PFSK-1 (cell line): ENCODE measurements around the gene CLASP2.
A peak's percentile ranks its signal among the peaks of the same experiment; 100 is the strongest.

Source experiments
- FOXP2 ChIP-seq: optimal IDR thresholded peaks from 2 replicates; pipeline ENCODE3; 2011; ENCODE audit warnings: borderline replicate concordance, control low read depth, inconsistent platforms; ENCODE audit not compliant: insufficient read depth; ENCODE audit errors: extremely low read length, extremely low read depth
- POLR2AphosphoS5 ChIP-seq: IDR thresholded peaks from 2 replicates; pipeline ENCODE4 v1.6.1; 2012; ENCODE audit warnings: low read depth, mild to moderate bottlenecking, control low read depth, low read length, moderate library complexity
- SIN3A ChIP-seq: IDR thresholded peaks from 2 replicates; pipeline ENCODE4 v1.6.1; 2012; ENCODE audit warnings: mild to moderate bottlenecking, low read length, moderate library complexity, borderline replicate concordance; ENCODE audit not compliant: insufficient read depth
- TAF1 ChIP-seq: IDR thresholded peaks from 2 replicates; pipeline ENCODE4 v1.6.1; 2012; ENCODE audit warnings: low read length, control low read depth, borderline replicate concordance; ENCODE audit not compliant: insufficient read depth
- TF ChIP-seq, protein P1 (sequence below), 2 experiments: IDR thresholded peaks; 2 replicates each; pipeline versions ENCODE4 v1.6.1 to v1.8.0; 2011 to 2012; ENCODE audit warnings: low read depth in 2 of 2, low read length in 2 of 2, control low read depth in 1 of 2, inconsistent platforms in 1 of 2, mild to moderate bottlenecking in 1 of 2, moderate library complexity in 1 of 2; ENCODE audit not compliant: insufficient read depth in 1 of 2

Gene CLASP2

DNA sequence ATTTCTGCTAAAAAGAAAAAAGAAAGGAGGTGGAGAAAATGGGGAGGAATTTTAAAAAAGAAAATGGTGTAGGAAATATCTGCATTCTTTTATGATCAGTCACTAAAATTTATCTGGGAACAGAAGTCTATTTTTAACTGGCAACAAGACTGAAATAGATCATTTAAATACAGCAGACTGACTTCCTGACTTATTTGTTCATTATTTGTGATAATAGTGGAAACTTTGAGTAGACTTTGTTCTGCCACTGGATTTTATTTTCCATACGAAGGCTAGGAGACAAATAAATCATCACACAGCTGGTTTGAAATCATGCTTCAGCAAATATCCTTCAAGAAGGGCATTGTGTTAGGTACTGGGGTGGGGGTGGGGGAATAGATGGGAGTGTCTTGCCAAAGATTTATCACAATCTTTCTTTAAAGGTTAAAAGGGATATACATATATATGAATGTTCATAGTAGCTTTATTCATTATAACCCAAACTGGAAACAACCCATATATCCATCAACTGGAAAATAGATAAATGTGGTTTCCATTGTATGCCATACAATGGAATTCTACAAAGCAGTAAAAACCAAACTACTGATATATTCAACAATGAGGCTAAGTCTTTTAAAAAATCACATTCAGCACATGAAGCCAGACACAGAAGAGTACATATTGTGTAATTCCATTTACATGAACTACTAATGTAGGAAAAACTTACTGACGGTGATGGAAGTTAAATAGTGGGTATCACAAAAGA, 4.7 kb upstream of the CLASP2 start:
- TF ChIP-seq, protein P1, sequence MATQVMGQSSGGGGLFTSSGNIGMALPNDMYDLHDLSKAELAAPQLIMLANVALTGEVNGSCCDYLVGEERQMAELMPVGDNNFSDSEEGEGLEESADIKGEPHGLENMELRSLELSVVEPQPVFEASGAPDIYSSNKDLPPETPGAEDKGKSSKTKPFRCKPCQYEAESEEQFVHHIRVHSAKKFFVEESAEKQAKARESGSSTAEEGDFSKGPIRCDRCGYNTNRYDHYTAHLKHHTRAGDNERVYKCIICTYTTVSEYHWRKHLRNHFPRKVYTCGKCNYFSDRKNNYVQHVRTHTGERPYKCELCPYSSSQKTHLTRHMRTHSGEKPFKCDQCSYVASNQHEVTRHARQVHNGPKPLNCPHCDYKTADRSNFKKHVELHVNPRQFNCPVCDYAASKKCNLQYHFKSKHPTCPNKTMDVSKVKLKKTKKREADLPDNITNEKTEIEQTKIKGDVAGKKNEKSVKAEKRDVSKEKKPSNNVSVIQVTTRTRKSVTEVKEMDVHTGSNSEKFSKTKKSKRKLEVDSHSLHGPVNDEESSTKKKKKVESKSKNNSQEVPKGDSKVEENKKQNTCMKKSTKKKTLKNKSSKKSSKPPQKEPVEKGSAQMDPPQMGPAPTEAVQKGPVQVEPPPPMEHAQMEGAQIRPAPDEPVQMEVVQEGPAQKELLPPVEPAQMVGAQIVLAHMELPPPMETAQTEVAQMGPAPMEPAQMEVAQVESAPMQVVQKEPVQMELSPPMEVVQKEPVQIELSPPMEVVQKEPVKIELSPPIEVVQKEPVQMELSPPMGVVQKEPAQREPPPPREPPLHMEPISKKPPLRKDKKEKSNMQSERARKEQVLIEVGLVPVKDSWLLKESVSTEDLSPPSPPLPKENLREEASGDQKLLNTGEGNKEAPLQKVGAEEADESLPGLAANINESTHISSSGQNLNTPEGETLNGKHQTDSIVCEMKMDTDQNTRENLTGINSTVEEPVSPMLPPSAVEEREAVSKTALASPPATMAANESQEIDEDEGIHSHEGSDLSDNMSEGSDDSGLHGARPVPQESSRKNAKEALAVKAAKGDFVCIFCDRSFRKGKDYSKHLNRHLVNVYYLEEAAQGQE (IDR thresholded peaks at IDR 0.05; ENCODE audit: insufficient read depth in 1 of 2, low read depth in 2 of 2, low read length in 2 of 2) = no peak
- TF ChIP-seq SIN3A (no peak), FOXP2 (no peak), TAF1 (no peak), POLR2AphosphoS5 (no peak)

DNA sequence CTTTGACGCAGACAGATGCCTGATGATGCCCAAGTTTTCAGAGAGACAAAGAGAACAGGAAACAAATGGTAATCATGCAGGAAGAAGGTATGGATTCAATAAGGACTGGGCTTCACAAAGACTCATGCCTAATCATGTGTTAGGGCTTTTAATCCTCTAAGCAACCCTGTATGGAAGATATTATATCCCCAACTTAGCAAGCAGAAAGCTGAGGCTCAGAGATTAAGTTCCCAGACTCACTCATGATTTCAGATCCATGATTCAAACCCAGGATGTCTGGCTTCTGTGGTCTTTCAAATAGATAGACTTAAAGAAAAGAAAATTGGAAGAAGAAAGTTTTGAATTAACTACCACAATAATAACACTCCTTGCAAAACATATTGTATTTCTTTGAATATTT, 4.1 kb upstream of the CLASP2 start:
- no peak for TF ChIP-seq TAF1
- TF ChIP-seq, protein P1 (IDR thresholded peaks at IDR 0.05; ENCODE audit: insufficient read depth in 1 of 2, low read depth in 2 of 2, low read length in 2 of 2) = no peak
- TF ChIP-seq FOXP2 = no peak
- no peak for TF ChIP-seq POLR2AphosphoS5
- TF ChIP-seq SIN3A = no peak

DNA sequence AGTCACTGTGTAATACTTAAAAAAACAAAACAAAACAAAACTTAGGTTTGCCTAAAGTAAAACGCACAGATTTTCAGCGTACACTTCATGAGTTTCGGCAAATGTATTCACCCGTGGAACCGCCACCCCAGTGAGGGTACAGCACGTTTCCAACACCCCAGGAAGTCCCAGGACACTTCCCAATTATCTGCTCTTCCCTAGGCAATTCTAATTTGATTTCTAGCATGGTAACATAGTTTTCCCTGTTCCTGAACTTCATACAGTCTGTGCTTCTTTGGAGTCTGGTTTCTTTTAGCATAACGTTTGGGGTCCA, 497 bp upstream of the CLASP2 start:
- TF ChIP-seq TAF1 = no peak
- no peak for TF ChIP-seq POLR2AphosphoS5
- TF ChIP-seq, protein P1 (IDR thresholded peaks at IDR 0.05; ENCODE audit: insufficient read depth in 1 of 2, low read depth in 2 of 2, low read length in 2 of 2) = no peak
- TF ChIP-seq FOXP2 = no peak
- no peak for TF ChIP-seq SIN3A

DNA sequence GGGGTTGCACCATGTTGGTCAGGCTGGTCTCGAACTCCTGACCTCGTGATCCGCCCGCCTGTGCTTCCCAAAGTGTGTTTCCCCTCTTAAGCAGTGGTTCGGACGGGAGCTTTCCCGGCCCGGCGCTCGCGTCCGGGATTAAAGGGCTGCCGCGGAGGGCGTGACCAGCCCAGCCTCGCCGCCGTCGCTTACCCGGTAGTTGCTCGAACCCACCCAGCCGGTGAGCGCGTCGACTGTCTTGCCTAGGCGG, 513 bp downstream of the CLASP2 start:
- TF ChIP-seq TAF1 (no peak), FOXP2 (peak; percentile 11)

DNA sequence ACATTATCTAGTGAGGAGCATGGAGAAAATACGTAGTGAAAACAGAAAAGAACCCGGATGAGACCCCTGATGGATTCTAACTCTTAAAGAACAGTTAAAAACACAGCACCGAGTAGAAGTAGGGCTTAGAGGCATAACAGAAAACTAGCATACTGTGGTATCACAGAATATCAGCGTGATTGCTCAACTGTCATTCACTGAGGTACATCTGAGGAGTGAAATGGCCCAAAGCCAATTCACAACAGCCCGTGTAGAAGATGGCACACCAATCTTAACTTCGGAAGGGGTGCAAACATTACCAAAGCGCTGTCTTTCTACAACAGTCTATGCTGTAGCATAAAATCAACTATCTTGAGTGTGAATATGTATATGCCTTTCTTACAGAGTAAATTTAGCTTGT, 1.8 kb downstream of the CLASP2 start:
- TF ChIP-seq SIN3A (no peak), TAF1 (no peak)

DNA sequence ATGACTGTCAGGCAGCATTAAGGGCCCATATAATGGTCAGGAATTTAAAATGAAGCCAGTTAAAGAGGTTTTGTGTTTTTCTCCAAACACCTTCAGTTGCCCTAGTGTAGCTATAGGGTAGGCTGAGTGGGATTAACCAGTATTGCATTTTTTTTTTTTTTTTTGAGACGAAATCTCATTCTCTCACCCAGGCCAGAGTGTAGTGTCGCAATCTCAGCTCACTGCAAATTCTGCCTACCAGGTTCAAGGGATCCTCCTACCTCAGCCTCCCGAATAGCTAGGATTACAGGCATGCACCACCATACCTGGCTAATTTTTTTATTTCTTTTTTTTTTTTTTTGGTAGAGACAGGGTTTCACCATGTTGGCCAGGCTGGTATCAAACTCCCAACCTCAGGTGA, 7.0 kb downstream of the CLASP2 start:
- TF ChIP-seq FOXP2 = no peak
- TF ChIP-seq, protein P1 (IDR thresholded peaks at IDR 0.05; ENCODE audit: insufficient read depth in 1 of 2, low read depth in 2 of 2, low read length in 2 of 2) = no peak
- TF ChIP-seq POLR2AphosphoS5 = no peak
- no peak for TF ChIP-seq TAF1
- no peak for TF ChIP-seq SIN3A
